B cell (primary cell): Measurements from ENCODE around the gene RTN4. TPM values are rescaled to one million over a fixed set of nuclear protein-coding genes. Genes with fewer than 3 reads are reported as not detected.

Source experiments
- ATAC-seq: fragments of 200-7000 bp; cut with Tn5 transposase; one replicate; pipeline ENCODE4 v1.10.0; 2021; ENCODE audit warnings: low read depth, mild to moderate bottlenecking, moderate number of reproducible peaks, moderate library complexity
- CTCF ChIA-PET: fragments of 350-600 bp; sonication (Branson Sonifier 250); formaldehyde crosslinking; loops from one replicate; lab custom pipeline; 2021; ENCODE audit warnings: antibody characterized with exemption, inconsistent platforms; lab: Charles Lee
- POLR2A ChIA-PET: fragments of 350-600 bp; sonication (Branson Sonifier 250); formaldehyde crosslinking; loops from one replicate; lab custom pipeline; 2021; ENCODE audit warnings: antibody characterized with exemption; lab: Charles Lee
- DNase-seq: peaks from one replicate; pipeline ENCODE4 v3.0.0; 2013
- H2AFZ ChIP-seq: 2 replicates; pipeline ENCODE4 v1.6.1; 2012; ENCODE audit warnings: mild to moderate bottlenecking, low read depth, low read length; ENCODE audit not compliant: insufficient read depth, poor library complexity, severe bottlenecking
- H3K27ac ChIP-seq, 2 donors: 1 replicate in 1 of 2; 2 replicates in 1 of 2; pipeline ENCODE4 v1.5.1; 2012 to 2013; ENCODE audit warnings: low read length in 2 of 2, mild to moderate bottlenecking in 2 of 2, moderate library complexity in 1 of 2
- H3K27me3 ChIP-seq, 4 experiments: fragments of 200-600 bp in 1 of 4; sonication (generic) in 1 of 4; replicated peaks in 1 of 4; 1 replicate in 2 of 4; 2 replicates in 2 of 4; pipeline versions ENCODE4 v1.6.1 to v1.7.0; 2013 to 2016; ENCODE audit warnings: low read length in 3 of 4, mild to moderate bottlenecking in 2 of 4, mixed read lengths in 1 of 4, moderate library complexity in 1 of 4; ENCODE audit not compliant: insufficient read depth in 4 of 4, control insufficient read depth in 3 of 4; ENCODE audit errors: control extremely low read depth in 1 of 4
- H3K36me3 ChIP-seq, 2 experiments: replicated peaks in 1 of 2; 1 replicate in 1 of 2; 2 replicates in 1 of 2; pipeline versions ENCODE4 v1.6.1 to v1.7.1; 2013; ENCODE audit warnings: low read length in 1 of 2; ENCODE audit not compliant: insufficient read depth in 2 of 2, control insufficient read depth in 1 of 2; ENCODE audit errors: control extremely low read depth in 1 of 2, extremely low read depth in 1 of 2
- H3K4me1 ChIP-seq, 2 donors: fragments of 200-600 bp in 1 of 2; sonication (generic) in 1 of 2; 1 replicate in 1 of 2; 2 replicates in 1 of 2; pipeline versions ENCODE4 v1.5.1 to v1.6.1; 2013 to 2017; ENCODE audit warnings: low read length in 2 of 2; ENCODE audit not compliant: control insufficient read depth in 2 of 2, insufficient read depth in 2 of 2
- H3K4me2 ChIP-seq: replicated peaks from 2 replicates; pipeline ENCODE3; 2012; ENCODE audit warnings: mild to moderate bottlenecking, low read depth, low read length; ENCODE audit not compliant: poor library complexity, severe bottlenecking
- H3K4me3 ChIP-seq, 5 experiments: fragments of 200-600 bp in 1 of 5; sonication (generic) in 1 of 5; 1 replicate in 3 of 5; 2 replicates in 2 of 5; pipeline versions ENCODE4 v1.5.1 to v1.7.0; 2011 to 2016; ENCODE audit warnings: low read length in 4 of 5, mild to moderate bottlenecking in 4 of 5, low read depth in 2 of 5, control low read depth in 1 of 5, moderate library complexity in 1 of 5; ENCODE audit not compliant: insufficient read depth in 1 of 5; ENCODE audit errors: control extremely low read depth in 1 of 5, extremely low read depth in 1 of 5
- H3K79me2 ChIP-seq: fragments of 200-600 bp; sonication (generic); one replicate; pipeline ENCODE4 v1.6.0; 2016; ENCODE audit warnings: low read length; ENCODE audit not compliant: control insufficient read depth, insufficient read depth
- H3K9ac ChIP-seq: fragments of 200-600 bp; sonication (generic); 2 replicates; pipeline ENCODE4 v1.6.1; 2017; ENCODE audit warnings: mild to moderate bottlenecking, low read length, moderate library complexity
- H3K9me3 ChIP-seq, 3 donors: one replicate each; pipeline versions ENCODE4 v1.6.1 to v1.7.1; 2013; ENCODE audit warnings: low read length in 2 of 3; ENCODE audit not compliant: control insufficient read depth in 2 of 3, insufficient read depth in 1 of 3; ENCODE audit errors: control extremely low read depth in 1 of 3
- H4K20me1 ChIP-seq: 2 replicates; pipeline ENCODE4 v1.6.0; 2012; ENCODE audit warnings: mild to moderate bottlenecking, low read length; ENCODE audit not compliant: insufficient read depth, control insufficient read depth, poor library complexity, severe bottlenecking
- H3K27ac Mint-ChIP-seq: one replicate; pipeline ENCODE4 v1.8.0; 2021; ENCODE audit warnings: mixed read lengths
- H3K27me3 Mint-ChIP-seq: one replicate; pipeline ENCODE4 v1.8.0; 2021; ENCODE audit warnings: mixed read lengths
- H3K4me1 Mint-ChIP-seq: one replicate; pipeline ENCODE4 v1.8.0; 2021; ENCODE audit warnings: mixed read lengths
- H3K4me3 Mint-ChIP-seq: one replicate; pipeline ENCODE4 v1.8.0; 2021; ENCODE audit warnings: mixed read lengths
- H3K9me3 Mint-ChIP-seq: one replicate; pipeline ENCODE4 v1.8.0; 2022; ENCODE audit warnings: mixed read lengths; ENCODE audit not compliant: insufficient read depth
- EZH2 ChIP-seq: IDR thresholded peaks from 2 replicates; pipeline ENCODE4 v1.6.1; 2012; ENCODE audit warnings: borderline replicate concordance, low read depth, mild to moderate bottlenecking, moderate library complexity, low read length; ENCODE audit not compliant: insufficient read depth, poor library complexity, severe bottlenecking
- WGBS: methylation state at CpG from one replicate; pipeline ENCODE4 v1.1.5; 2013; ENCODE audit warnings: missing lambda C conversion rate; ENCODE audit not compliant: insufficient coverage; 5-methylcytosine and 5-hydroxymethylcytosine counted together
- intact Hi-C: fragments of 100-400 bp; cut with micrococcal nuclease; formaldehyde crosslinking; loops from one replicate; pipeline ENCODE4 v1.10.0; 2022
- polyA plus RNA-seq: library from polyadenylated mRNA; depleted of rRNA; stranded (reverse); fragments of >200 nt; gene quantifications from 2 replicates; pipeline ENCODE4 v1.2.3, GENCODE V29; 2012
- total RNA-seq, 2 donors: library from RNA; stranded (reverse); fragments of 120-200 nt in 1 of 2; gene quantifications; 1 replicate in 1 of 2; 2 replicates in 1 of 2; pipeline versions ENCODE4 v1.2.3 to v1.2.4, GENCODE V29; 2013 to 2022
- TF ChIP-seq, protein P1 (sequence below): fragments of 200-600 bp; IDR thresholded peaks from one replicate; pipeline ENCODE4 v1.8.0; 2022; ENCODE audit warnings: antibody characterized with exemption, mild to moderate bottlenecking

RTN4 gene
- total and polyA plus RNA-seq, 2 donors (not counting 1 experiment from before 2014, with no cell fraction given): 30.8 to 65.9 TPM

DNA sequence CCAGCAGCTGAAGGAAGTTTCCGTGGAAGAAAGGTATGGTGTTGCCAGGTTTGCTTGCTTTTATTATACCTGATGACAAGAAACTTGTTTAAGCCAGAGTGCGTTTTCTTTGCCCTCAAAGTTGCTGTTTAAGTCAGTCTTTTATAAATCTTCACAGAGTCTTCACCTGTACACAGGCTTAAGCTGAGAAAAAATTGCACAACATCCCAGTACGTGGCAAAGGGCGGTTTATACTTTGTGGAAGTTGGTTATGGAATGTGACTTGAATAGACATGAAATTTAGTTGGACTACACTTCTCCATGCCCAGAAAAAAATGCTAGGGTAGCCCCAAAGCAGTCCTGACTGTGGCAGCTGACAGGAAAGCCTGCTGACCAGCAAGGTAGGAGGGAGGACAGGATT, 121.5 kb downstream of the RTN4 start:
- no peaks in the 10 kb centered on the region for H4K20me1 ChIP-seq
- H3K79me2 ChIP-seq: no peaks in the 10 kb centered on the region
- no peak overlapping the region for H3K9ac ChIP-seq
- H3K27me3 Mint-ChIP-seq: no peaks in the 10 kb centered on the region
- no peaks in the 10 kb centered on the region for H3K9me3 Mint-ChIP-seq
- H2AFZ ChIP-seq: no peak overlapping the region
- ChIA-PET POLR2A (no interaction called here), CTCF (no interaction called here)
- H3K4me3 Mint-ChIP-seq: no peak overlapping the region
- ATAC-seq (no peak), DNase-seq (no peak)
- peaks cover 0 to 3% (median 0%) of the 10 kb centered on the region in 4 experiments for H3K27me3 ChIP-seq
- no peaks in the 10 kb centered on the region for H3K4me1 ChIP-seq
- H3K4me1 Mint-ChIP-seq: no peaks in the 10 kb centered on the region
- H3K36me3 ChIP-seq: no peaks in the 10 kb centered on the region
- TF ChIP-seq, protein P1, sequence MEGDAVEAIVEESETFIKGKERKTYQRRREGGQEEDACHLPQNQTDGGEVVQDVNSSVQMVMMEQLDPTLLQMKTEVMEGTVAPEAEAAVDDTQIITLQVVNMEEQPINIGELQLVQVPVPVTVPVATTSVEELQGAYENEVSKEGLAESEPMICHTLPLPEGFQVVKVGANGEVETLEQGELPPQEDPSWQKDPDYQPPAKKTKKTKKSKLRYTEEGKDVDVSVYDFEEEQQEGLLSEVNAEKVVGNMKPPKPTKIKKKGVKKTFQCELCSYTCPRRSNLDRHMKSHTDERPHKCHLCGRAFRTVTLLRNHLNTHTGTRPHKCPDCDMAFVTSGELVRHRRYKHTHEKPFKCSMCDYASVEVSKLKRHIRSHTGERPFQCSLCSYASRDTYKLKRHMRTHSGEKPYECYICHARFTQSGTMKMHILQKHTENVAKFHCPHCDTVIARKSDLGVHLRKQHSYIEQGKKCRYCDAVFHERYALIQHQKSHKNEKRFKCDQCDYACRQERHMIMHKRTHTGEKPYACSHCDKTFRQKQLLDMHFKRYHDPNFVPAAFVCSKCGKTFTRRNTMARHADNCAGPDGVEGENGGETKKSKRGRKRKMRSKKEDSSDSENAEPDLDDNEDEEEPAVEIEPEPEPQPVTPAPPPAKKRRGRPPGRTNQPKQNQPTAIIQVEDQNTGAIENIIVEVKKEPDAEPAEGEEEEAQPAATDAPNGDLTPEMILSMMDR: no peak
- TF ChIP-seq EZH2: no peak
- no peak overlapping the region for H3K27ac Mint-ChIP-seq
- 90% methylated on average over 2 of the region's 4 CpGs for WGBS
- intact Hi-C loops: no loop called here
- no peaks in the 10 kb centered on the region for H3K9me3 ChIP-seq
- H3K4me2 ChIP-seq: no peak overlapping the region
- no peak overlapping the region for H3K27ac ChIP-seq
- no peak overlapping the region for H3K4me3 ChIP-seq

DNA sequence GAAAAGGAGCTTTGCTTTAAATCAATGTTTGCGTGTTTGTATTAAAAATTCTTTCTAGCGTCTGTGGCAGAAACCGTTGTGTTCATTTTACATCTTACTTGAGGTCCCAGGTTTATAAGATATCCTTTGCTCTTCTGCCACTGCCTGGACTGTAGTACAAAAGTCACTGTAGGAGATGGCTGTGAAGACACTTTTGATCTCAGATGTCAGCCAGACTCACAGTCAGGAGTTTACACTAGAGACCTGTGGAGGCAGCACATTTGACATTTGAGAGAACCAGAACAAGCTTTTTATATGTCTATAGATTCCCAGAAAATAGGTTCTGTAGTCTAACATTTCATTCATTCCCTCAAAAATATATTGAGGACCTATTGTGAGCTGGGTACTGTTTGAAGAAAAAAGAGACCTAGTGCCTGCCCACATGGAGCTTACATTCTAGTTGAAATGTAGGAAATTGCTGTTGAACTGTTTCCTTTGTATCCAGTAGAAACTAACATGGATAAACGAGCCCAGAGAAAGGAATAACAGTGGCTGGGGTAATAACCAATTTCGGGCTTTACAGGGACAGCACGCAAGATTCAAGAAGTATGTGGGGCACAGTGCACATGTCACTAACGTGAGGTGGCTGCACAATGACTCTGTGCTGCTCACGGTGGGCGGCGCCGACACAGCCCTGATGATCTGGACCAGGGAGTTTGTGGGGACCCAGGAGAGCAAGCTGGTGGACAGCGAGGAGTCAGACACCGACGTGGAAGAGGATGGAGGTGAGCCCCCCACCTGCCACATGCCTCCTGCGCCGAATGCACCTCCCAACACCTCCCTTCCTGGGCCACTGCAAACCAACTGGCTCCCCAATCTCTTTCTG, 122.3 kb downstream of the RTN4 start:
- H3K27ac ChIP-seq: no peak overlapping the region
- no peak overlapping the region for H3K9ac ChIP-seq
- Mint-ChIP-seq H3K4me3 (no peak overlapping the region), H3K4me1 (no peaks in the 10 kb centered on the region), H3K27ac (no peak overlapping the region), H3K27me3 (no peaks in the 10 kb centered on the region), H3K9me3 (no peaks in the 10 kb centered on the region)
- ChIA-PET CTCF (no interaction called here), POLR2A (no interaction called here)
- H3K9me3 ChIP-seq: no peaks in the 10 kb centered on the region
- H3K4me1 ChIP-seq: no peaks in the 10 kb centered on the region
- H3K27me3 ChIP-seq: peaks cover 0 to 3% (median 0%) of the 10 kb centered on the region in 4 experiments
- H3K4me2 ChIP-seq: no peak overlapping the region
- H2AFZ ChIP-seq: no peak overlapping the region
- no peaks in the 10 kb centered on the region for H4K20me1 ChIP-seq
- TF ChIP-seq, protein P1: no peak
- no peak for TF ChIP-seq EZH2
- no peak for DNase-seq
- no peak overlapping the region for H3K4me3 ChIP-seq
- 86% methylated on average over 12 of the region's 16 CpGs for WGBS
- intact Hi-C loops: no loop called here
- H3K36me3 ChIP-seq: no peaks in the 10 kb centered on the region
- no peaks in the 10 kb centered on the region for H3K79me2 ChIP-seq
- ATAC-seq: no peak
